ENCODE results near the gene EMID1.

EMID1 gene

DNA sequence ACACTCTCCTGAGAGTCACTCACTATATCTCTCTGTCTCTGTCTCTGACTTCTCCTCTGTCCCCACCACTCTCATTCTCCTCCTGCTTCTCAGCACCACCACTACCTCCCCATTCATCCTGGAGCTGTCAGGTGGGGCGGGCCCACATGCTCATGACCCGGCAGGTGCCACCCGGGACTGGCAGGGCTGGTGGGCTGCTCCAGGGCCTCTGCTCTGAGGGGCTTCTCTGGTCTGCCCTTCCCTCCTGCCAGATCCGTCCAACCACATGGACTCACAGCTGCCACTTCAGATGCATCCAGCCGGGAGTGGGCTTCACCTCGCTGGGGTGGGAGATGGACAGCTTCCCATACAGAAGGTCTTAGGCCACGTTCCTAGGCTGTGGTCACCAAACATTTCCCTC, 4.8 kb upstream of the EMID1 start:
- Mint-ChIP-seq H3K9me3 (no peaks in the 10 kb centered on the region), H3K27ac (no peak overlapping the region), H3K36me3 (no peaks in the 10 kb centered on the region), H3K27me3 (peaks cover 59 to 79% of the 10 kb centered on the region in 2 donors), H3K4me3 (no peak overlapping the region), H3K4me1 (peaks cover 23 to 29% of the 10 kb centered on the region in 2 donors)
- no peak for DNase-seq
- no peak for ATAC-seq (replicated peaks)

DNA sequence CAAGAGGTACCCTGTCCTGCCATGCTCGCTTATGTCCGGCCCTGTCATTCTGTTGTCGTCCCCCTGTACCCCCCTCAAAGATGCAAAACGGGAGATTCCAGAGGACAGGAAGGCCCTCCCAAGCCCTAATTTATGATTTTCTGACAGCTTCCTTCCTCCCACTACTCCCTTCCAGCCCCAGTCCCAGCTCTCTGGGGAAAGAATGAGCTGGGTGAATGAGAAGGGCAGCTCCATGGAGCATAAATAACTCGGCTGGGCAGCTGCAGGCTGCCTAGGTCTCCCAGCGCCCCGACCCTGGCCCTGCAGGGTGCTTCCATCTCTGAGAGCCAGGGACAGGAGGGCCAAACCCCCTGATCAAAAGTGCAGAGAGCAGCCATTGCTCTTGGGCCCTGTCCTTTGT, 3.9 kb upstream of the EMID1 start:
- H3K36me3 Mint-ChIP-seq = no peaks in the 10 kb centered on the region
- peak overlapping the region; percentile 63 for H3K27ac Mint-ChIP-seq
- H3K4me3 Mint-ChIP-seq = no peak overlapping the region
- H3K27me3 Mint-ChIP-seq = peaks cover 61 to 80% of the 10 kb centered on the region in 2 donors
- peaks cover 27 to 37% of the 10 kb centered on the region in 2 donors for H3K4me1 Mint-ChIP-seq
- H3K9me3 Mint-ChIP-seq = no peaks in the 10 kb centered on the region
- ATAC-seq (replicated peaks) (no peak), DNase-seq (no peak)

DNA sequence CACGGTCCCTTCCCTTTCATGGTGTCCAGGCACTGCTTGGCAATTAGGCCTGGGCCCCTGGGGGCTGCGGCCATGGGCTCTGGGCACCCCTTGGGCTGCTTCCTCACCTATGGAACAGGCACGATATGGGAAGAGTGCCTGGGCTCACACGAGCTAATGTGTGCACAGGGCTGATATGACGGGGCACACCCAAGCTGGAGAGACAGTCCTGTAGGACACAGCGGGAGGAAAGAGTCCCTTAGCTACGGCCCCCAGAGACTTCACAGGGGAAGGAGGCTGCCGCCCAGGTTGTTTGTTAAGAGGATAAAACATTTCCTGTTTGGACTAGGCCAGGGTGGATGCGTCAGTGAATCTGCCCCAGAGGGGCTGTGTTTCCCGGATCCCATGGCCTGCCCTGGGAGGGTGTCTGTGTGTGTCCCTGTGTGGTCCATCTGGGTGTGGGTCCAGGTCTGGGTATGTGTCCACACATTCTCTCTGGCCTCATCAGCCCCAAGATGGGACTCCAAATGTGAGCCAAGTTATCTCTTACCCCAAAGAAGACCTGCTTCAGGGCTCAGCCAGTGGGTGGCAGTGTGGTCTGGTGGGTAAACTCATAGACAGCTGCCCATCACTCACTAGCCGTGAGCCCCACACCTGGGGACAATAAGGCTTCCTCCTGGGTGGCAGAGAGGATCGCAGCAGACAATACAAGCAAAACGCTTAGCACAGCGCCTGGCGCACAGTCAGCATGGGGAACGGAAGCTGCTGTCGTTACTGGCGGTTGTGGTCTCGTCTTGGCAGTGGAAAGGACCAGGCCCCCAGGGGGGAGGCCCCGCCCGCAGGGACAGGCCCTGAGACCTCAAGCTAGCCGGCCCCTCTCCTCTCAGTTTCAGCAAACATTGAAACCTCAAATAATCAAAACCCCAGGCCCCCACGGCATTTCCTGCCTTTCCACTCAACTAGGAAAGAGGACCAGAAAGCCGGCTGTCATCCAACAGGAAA, 3.2 kb upstream of the EMID1 start:
- Mint-ChIP-seq H3K9me3 (no peaks in the 10 kb centered on the region), H3K36me3 (no peaks in the 10 kb centered on the region), H3K4me3 (peak overlapping the region; percentile 55 to 57), H3K4me1 (peaks cover 27 to 38% of the 10 kb centered on the region in 2 donors), H3K27ac (peak overlapping the region; percentile 63), H3K27me3 (peaks cover 62 to 81% of the 10 kb centered on the region in 2 donors)
- ATAC-seq (replicated peaks) = peak; percentile 95 to 97
- peak; percentile 86 for DNase-seq

- Mint-ChIP-seq H3K4me1 (peaks cover 27 to 48% of the 10 kb centered on the region in 2 donors), H3K27me3 (peaks cover 62 to 82% of the 10 kb centered on the region in 2 donors), H3K4me3 (no peak overlapping the region), H3K27ac (peak overlapping the region; percentile 67), H3K9me3 (no peaks in the 10 kb centered on the region), H3K36me3 (no peaks in the 10 kb centered on the region)
- ATAC-seq (replicated peaks) (no peak), DNase-seq (no peak)
These were observed 1.9 kb upstream of the EMID1 start for GRCh38 chr22:29203488-29204454.

GRCh38 chr22:29204455-29205183, 1.1 kb upstream of the EMID1 start:
- ATAC-seq (replicated peaks) (no peak), DNase-seq (no peak)
- no peak overlapping the region for H3K27ac Mint-ChIP-seq
- no peak overlapping the region for H3K4me3 Mint-ChIP-seq
- peaks cover 68 to 85% of the 10 kb centered on the region in 2 donors for H3K27me3 Mint-ChIP-seq
- H3K4me1 Mint-ChIP-seq = peaks cover 35 to 56% of the 10 kb centered on the region in 2 donors
- no peaks in the 10 kb centered on the region for H3K36me3 Mint-ChIP-seq
- no peaks in the 10 kb centered on the region for H3K9me3 Mint-ChIP-seq

DNA sequence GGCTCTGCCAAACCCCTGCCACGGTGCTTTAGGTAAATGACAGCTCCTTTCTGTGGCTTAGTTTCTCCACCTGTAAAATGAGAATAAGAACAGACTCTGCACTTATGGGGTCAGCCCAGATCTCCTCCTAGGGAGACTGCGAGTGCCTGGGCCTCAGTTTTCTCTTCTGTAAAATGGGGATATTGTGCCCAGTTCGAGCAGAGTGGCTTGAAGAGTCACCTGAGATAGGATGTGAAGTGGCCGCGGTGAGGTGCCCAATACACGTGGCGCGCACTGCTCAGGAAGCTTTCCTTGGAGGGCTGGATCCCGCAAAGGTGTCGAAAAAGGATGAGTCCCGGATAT, 473 bp upstream of the EMID1 start:
- DNase-seq (no peak), ATAC-seq (replicated peaks) (no peak)
- no peaks in the 10 kb centered on the region for H3K36me3 Mint-ChIP-seq
- H3K27ac Mint-ChIP-seq = no peak overlapping the region
- peaks cover 33 to 59% of the 10 kb centered on the region in 2 donors for H3K4me1 Mint-ChIP-seq
- H3K9me3 Mint-ChIP-seq = no peaks in the 10 kb centered on the region
- H3K27me3 Mint-ChIP-seq = peaks cover 66 to 84% of the 10 kb centered on the region in 2 donors
- H3K4me3 Mint-ChIP-seq = peak overlapping the region; percentile 21 to 46

DNA sequence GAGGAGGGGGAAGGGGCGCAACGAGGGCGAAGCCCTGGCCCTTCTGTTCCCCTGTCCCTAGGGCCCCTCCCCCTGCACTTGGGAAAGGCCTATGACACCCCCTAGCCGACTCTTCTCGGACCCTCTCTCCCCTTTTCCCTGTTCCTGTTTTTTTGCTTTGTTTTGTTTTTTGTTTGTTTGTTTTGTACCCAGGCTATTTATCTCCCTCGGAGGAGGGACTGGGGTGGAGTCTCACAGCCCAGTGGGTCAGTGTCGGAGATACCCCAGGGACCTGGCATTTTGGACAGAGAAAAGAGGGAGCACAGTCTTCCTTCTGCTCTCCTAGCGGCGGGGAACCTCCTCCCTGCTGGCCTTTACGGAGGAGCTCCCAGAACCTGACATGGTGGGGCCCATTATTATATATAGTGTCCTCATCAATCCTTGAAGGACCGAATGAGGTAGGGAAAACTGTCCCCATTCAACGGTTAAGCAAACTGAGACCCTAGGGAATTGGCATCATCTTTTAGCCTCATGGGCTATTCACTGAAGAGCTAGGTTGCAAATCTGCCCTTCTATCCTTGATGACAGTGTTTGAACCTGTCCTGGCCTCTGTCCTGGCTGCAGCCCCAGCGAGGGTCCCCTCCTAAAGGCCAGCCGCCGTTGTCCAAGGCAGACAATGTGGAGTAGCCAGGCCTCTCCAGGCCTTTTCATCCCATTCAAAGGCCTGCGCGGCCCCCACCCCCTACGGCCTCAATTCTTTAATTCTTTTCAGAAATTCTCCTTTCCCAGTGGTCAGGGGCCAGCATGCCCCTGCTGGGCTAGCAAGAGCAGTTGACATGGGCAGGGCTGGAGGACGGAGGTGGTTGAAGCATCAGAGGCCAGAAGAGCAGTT, 911 bp downstream of the EMID1 start:
- Mint-ChIP-seq H3K9me3 (no peaks in the 10 kb centered on the region), H3K4me3 (peak overlapping the region; percentile 68 to 76), H3K27me3 (peaks cover 65 to 84% of the 10 kb centered on the region in 2 donors), H3K36me3 (no peaks in the 10 kb centered on the region), H3K27ac (peak overlapping the region; percentile 82), H3K4me1 (peaks cover 31 to 53% of the 10 kb centered on the region in 2 donors)
- ATAC-seq (replicated peaks) (no peak), DNase-seq (no peak)

DNA sequence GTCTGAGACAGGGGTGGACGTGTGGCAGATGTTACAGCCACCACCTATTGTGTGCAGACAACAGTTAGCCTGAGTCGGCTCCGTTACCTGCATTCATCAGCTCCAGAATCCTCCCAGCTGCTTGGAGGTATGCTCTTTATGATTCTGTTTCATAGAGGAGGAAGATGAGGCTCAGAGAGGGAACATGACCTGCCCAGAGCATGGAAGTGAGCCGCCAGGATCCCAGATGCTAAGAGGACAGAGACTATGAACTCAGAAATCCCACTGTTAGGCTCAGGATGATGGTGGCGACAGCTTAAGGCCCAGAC, 1.5 kb downstream of the EMID1 start:
- Mint-ChIP-seq H3K4me3 (no peak overlapping the region), H3K27me3 (peaks cover 62 to 84% of the 10 kb centered on the region in 2 donors), H3K9me3 (no peaks in the 10 kb centered on the region), H3K36me3 (no peaks in the 10 kb centered on the region), H3K27ac (no peak overlapping the region), H3K4me1 (peaks cover 28 to 47% of the 10 kb centered on the region in 2 donors)
- ATAC-seq (replicated peaks) (no peak), DNase-seq (no peak)

- peak in 1 of 2 donors; percentile 5 for ATAC-seq (replicated peaks)
These were observed 2.1 kb downstream of the EMID1 start for GRCh38 chr22:29207562-29208501.

GRCh38 chr22:29208502-29208862, 2.8 kb downstream of the EMID1 start:
- ATAC-seq (replicated peaks) = peak; percentile 15 to 35
- no peaks in the 10 kb centered on the region for H3K36me3 Mint-ChIP-seq
- H3K27me3 Mint-ChIP-seq = peaks cover 68 to 87% of the 10 kb centered on the region in 2 donors
- H3K27ac Mint-ChIP-seq = no peak overlapping the region
- no peaks in the 10 kb centered on the region for H3K9me3 Mint-ChIP-seq
- DNase-seq = no peak
- no peak overlapping the region for H3K4me3 Mint-ChIP-seq
- H3K4me1 Mint-ChIP-seq = peaks cover 20 to 36% of the 10 kb centered on the region in 2 donors

More at GRCh38 chr22:29207562-29208501, 2.1 kb downstream of the EMID1 start:
- H3K36me3 Mint-ChIP-seq = no peaks in the 10 kb centered on the region
- DNase-seq = no peak
- H3K27me3 Mint-ChIP-seq = peaks cover 62 to 83% of the 10 kb centered on the region in 2 donors
- H3K27ac Mint-ChIP-seq = no peak overlapping the region
- peaks cover 23 to 41% of the 10 kb centered on the region in 2 donors for H3K4me1 Mint-ChIP-seq
- H3K9me3 Mint-ChIP-seq = no peaks in the 10 kb centered on the region
- H3K4me3 Mint-ChIP-seq = no peak overlapping the region

- Mint-ChIP-seq H3K36me3 (no peaks in the 10 kb centered on the region), H3K27me3 (peaks cover 70 to 88% of the 10 kb centered on the region in 2 donors), H3K4me1 (peaks cover 20 to 33% of the 10 kb centered on the region in 2 donors), H3K27ac (no peak overlapping the region), H3K9me3 (no peaks in the 10 kb centered on the region), H3K4me3 (no peak overlapping the region)
- peak; percentile 30 for DNase-seq
- ATAC-seq (replicated peaks) = peak; percentile 74 to 76
These were observed 3.4 kb downstream of the EMID1 start for GRCh38 chr22:29208879-29209623.

- Mint-ChIP-seq H3K4me1 (peaks cover 18 to 30% of the 10 kb centered on the region in 2 donors), H3K36me3 (no peaks in the 10 kb centered on the region), H3K27ac (no peak overlapping the region), H3K27me3 (peaks cover 70 to 88% of the 10 kb centered on the region in 2 donors), H3K4me3 (no peak overlapping the region), H3K9me3 (no peaks in the 10 kb centered on the region)
- no peak for DNase-seq
- no peak for ATAC-seq (replicated peaks)
These were observed 3.9 kb downstream of the EMID1 start for GRCh38 chr22:29209624-29209929.
